OCI-LY1 (cell line): ENCODE results near the gene SLC37A1.
A peak's percentile ranks its signal among the peaks of the same experiment; 100 is the strongest.

Experiments
- H2AFZ ChIP-seq: fragments of 200-600 bp; sonication (generic), shearing (Covaris generic); 2 replicates; pipeline ENCODE4 v1.6.0; 2014; ENCODE audit warnings: antibody characterized with exemption, mild to moderate bottlenecking, low read length
- H3F3A ChIP-seq: fragments of 200-600 bp; sonication (generic), shearing (Covaris generic); 2 replicates; pipeline ENCODE4 v1.6.0; 2014; ENCODE audit warnings: mild to moderate bottlenecking, antibody characterized with exemption, low read length, moderate library complexity; ENCODE audit not compliant: insufficient read depth
- H3K27ac ChIP-seq: fragments of 200-600 bp; sonication (generic); 2 replicates; pipeline ENCODE4 v1.5.1; 2014; ENCODE audit warnings: low read length, mixed run types, mild to moderate bottlenecking, low read depth; ENCODE audit not compliant: poor library complexity, severe bottlenecking
- H3K27me3 ChIP-seq: fragments of 200-600 bp; sonication (generic); 2 replicates; pipeline ENCODE4 v1.6.0; 2014; ENCODE audit warnings: antibody characterized with exemption, mild to moderate bottlenecking, low read length, moderate library complexity; ENCODE audit not compliant: insufficient read depth
- H3K36me3 ChIP-seq: fragments of 200-600 bp; sonication (generic); 2 replicates; pipeline ENCODE4 v1.6.1; 2014; ENCODE audit warnings: mild to moderate bottlenecking, antibody characterized with exemption, low read length, moderate library complexity, mixed read lengths; ENCODE audit not compliant: insufficient read depth
- H3K4me1 ChIP-seq: fragments of 200-600 bp; sonication (generic); 2 replicates; pipeline ENCODE4 v1.5.1; 2014; ENCODE audit warnings: mild to moderate bottlenecking, low read length, moderate library complexity; ENCODE audit not compliant: insufficient read depth, severe bottlenecking
- H3K4me2 ChIP-seq: fragments of 200-600 bp; sonication (generic), shearing (Covaris generic); 2 replicates; pipeline ENCODE4 v1.6.1; 2014; ENCODE audit warnings: low read length
- H3K4me3 ChIP-seq: fragments of 200-600 bp; sonication (generic); 2 replicates; pipeline ENCODE4 v1.5.1; 2014; ENCODE audit warnings: low read length, low read depth, mild to moderate bottlenecking, mixed read lengths; ENCODE audit not compliant: poor library complexity, severe bottlenecking
- H3K79me2 ChIP-seq: fragments of 200-600 bp; shearing (Covaris generic); 2 replicates; pipeline ENCODE4 v1.6.1; 2016; ENCODE audit warnings: mixed run types, low read length, mixed read lengths; ENCODE audit not compliant: insufficient read depth
- H3K9ac ChIP-seq: fragments of 200-600 bp; sonication (generic), shearing (Covaris generic); 2 replicates; pipeline ENCODE4 v1.6.1; 2014; ENCODE audit warnings: mild to moderate bottlenecking, low read length, mixed read lengths
- H3K9me2 ChIP-seq: fragments of 200-600 bp; sonication (generic), shearing (Covaris generic); 2 replicates; pipeline ENCODE4 v1.6.1; 2014; ENCODE audit warnings: low read depth, mild to moderate bottlenecking, low read length, mixed read lengths
- H3K9me3 ChIP-seq: fragments of 200-600 bp; shearing (Covaris generic); 2 replicates; pipeline ENCODE4 v1.6.1; 2014; ENCODE audit warnings: low read length, mixed read lengths
- H4K20me1 ChIP-seq: fragments of 200-600 bp; sonication (generic), shearing (Covaris generic); 2 replicates; pipeline ENCODE4 v1.6.0; 2016; ENCODE audit warnings: mild to moderate bottlenecking, low read length; ENCODE audit not compliant: insufficient read depth
- CTCF ChIP-seq: fragments of 200-600 bp; sonication (generic), shearing (Covaris generic); IDR thresholded peaks from 2 replicates; pipeline ENCODE4 v1.5.1; 2017; ENCODE audit warnings: mild to moderate bottlenecking, antibody characterized with exemption, low read length, moderate library complexity, mixed read lengths
- EZH2 ChIP-seq: fragments of 200-600 bp; sonication (generic), shearing (Covaris generic); IDR thresholded peaks from 2 replicates; pipeline ENCODE4 v1.8.0; 2017; ENCODE audit warnings: borderline replicate concordance, mixed run types, mild to moderate bottlenecking, antibody characterized with exemption, low read length, moderate library complexity, mixed read lengths

Gene SLC37A1

GRCh38 chr21:42533306-42533962, 19.8 kb downstream of the SLC37A1 start:
- H3K79me2 ChIP-seq, result peaks cover 7% of the 10 kb centered on the region; the same call in 1 of the 2 replicates
- H3K36me3 ChIP-seq, result peaks cover 5% of the 10 kb centered on the region; the same call in 1 of the 2 replicates
- peak overlapping the region; percentile 65 for H3K4me3 ChIP-seq
- H3K4me1 ChIP-seq, result peaks cover 100% of the 10 kb centered on the region
- no peaks in the 10 kb centered on the region for H3K9me3 ChIP-seq
- H3F3A ChIP-seq, result no peaks in the 10 kb centered on the region
- peak overlapping the region; percentile 78 for H3K9ac ChIP-seq
- H2AFZ ChIP-seq, result no peak overlapping the region
- H4K20me1 ChIP-seq, result no peaks in the 10 kb centered on the region
- H3K4me2 ChIP-seq, result peak overlapping the region; percentile 86
- peak overlapping the region; percentile 98 for H3K27ac ChIP-seq
- TF ChIP-seq EZH2 (no peak), CTCF (peak; percentile 35; the same call in 1 of the 2 replicates)
- H3K9me2 ChIP-seq, result no peaks in the 10 kb centered on the region
- H3K27me3 ChIP-seq, result no peaks in the 10 kb centered on the region

GRCh38 chr21:42533963-42534355, 20.3 kb downstream of the SLC37A1 start:
- peak overlapping the region; percentile 98 for H3K27ac ChIP-seq
- H3K9me2 ChIP-seq, result no peaks in the 10 kb centered on the region
- peak overlapping the region; percentile 78 for H3K9ac ChIP-seq
- peaks cover 5% of the 10 kb centered on the region; the same call in 1 of the 2 replicates for H3K36me3 ChIP-seq
- H3K4me3 ChIP-seq, result peak overlapping the region; percentile 65
- no peaks in the 10 kb centered on the region for H3F3A ChIP-seq
- H3K79me2 ChIP-seq, result peaks cover 7% of the 10 kb centered on the region; the same call in 1 of the 2 replicates
- H3K4me1 ChIP-seq, result peaks cover 100% of the 10 kb centered on the region
- TF ChIP-seq EZH2 (no peak), CTCF (no peak)
- H3K4me2 ChIP-seq, result peak overlapping the region; percentile 86
- H2AFZ ChIP-seq, result no peak overlapping the region
- H3K27me3 ChIP-seq, result no peaks in the 10 kb centered on the region
- no peaks in the 10 kb centered on the region for H4K20me1 ChIP-seq
- H3K9me3 ChIP-seq, result no peaks in the 10 kb centered on the region

- H2AFZ ChIP-seq, result no peak overlapping the region
- no peaks in the 10 kb centered on the region for H3F3A ChIP-seq
- H3K36me3 ChIP-seq, result peaks cover 5% of the 10 kb centered on the region; the same call in 1 of the 2 replicates
- H3K9me3 ChIP-seq, result no peaks in the 10 kb centered on the region
- H3K27ac ChIP-seq, result peak overlapping the region; percentile 98
- peak overlapping the region; percentile 65 for H3K4me3 ChIP-seq
- H3K79me2 ChIP-seq, result peaks cover 7% of the 10 kb centered on the region; the same call in 1 of the 2 replicates
- no peaks in the 10 kb centered on the region for H4K20me1 ChIP-seq
- H3K27me3 ChIP-seq, result no peaks in the 10 kb centered on the region
- TF ChIP-seq CTCF (no peak), EZH2 (no peak)
- H3K9me2 ChIP-seq, result no peaks in the 10 kb centered on the region
- peaks cover 94% of the 10 kb centered on the region for H3K4me1 ChIP-seq
- peak overlapping the region; percentile 86 for H3K4me2 ChIP-seq
- peak overlapping the region; percentile 78 for H3K9ac ChIP-seq
These were observed 21.0 kb downstream of the SLC37A1 start for GRCh38 chr21:42534421-42535378.
